Fibroblast of mammary gland (primary cell): ENCODE measurements around the gene IRAK3.

Experiments
- DNase-seq: peaks from one replicate; pipeline ENCODE4 v3.0.0-alpha.2; 2010; ENCODE audit warnings: low read depth
- H3K4me3 ChIP-seq: 2 replicates; pipeline ENCODE4 v1.5.1; 2011; ENCODE audit warnings: low read depth, mild to moderate bottlenecking, low read length, moderate library complexity; ENCODE audit not compliant: control insufficient read depth
- CTCF ChIP-seq: conservative IDR thresholded peaks from 2 replicates; pipeline ENCODE4 v1.5.1; 2011; ENCODE audit warnings: low read depth, low read length, inconsistent platforms; ENCODE audit not compliant: control insufficient read depth, insufficient read depth

Gene IRAK3

GRCh38 chr12:66279123-66279712 is 90.2 kb downstream of the IRAK3 start:
- DNase-seq = peak; percentile 29
- H3K4me3 ChIP-seq = no peak overlapping the region
- TF ChIP-seq CTCF = peak; percentile 80

DNA sequence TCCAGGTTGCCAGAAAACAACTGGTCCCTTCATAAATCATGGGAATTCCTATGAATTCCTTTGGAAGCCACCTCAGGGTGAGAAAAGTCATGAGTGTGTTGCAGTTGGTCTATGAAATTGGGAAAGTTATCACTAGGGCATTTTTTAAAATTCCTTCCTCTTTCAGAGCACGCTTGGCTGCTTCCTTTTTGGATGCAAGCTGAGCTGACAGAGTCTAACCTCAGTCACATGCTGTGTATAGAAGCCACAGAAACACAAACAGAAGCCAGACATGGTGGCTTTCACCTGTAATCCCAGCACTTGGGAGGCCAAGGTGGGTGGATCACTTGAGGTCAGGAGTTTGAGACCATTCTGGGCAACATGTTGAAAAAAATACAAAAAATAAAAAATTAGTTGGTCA is 91.5 kb downstream of the IRAK3 start:
- H3K4me3 ChIP-seq = no peak overlapping the region
- DNase-seq = no peak

GRCh38 chr12:66282244-66282643 is 93.2 kb downstream of the IRAK3 start:
- H3K4me3 ChIP-seq = no peak overlapping the region
- TF ChIP-seq CTCF = no peak
- DNase-seq = no peak

More for the DNA sequence above, 91.5 kb downstream of the IRAK3 start:
- TF ChIP-seq CTCF = no peak

GRCh38 chr12:66287275-66287674 is 98.3 kb downstream of the IRAK3 start:
- H3K4me3 ChIP-seq = no peak overlapping the region
- no peak for TF ChIP-seq CTCF
- no peak for DNase-seq

DNA sequence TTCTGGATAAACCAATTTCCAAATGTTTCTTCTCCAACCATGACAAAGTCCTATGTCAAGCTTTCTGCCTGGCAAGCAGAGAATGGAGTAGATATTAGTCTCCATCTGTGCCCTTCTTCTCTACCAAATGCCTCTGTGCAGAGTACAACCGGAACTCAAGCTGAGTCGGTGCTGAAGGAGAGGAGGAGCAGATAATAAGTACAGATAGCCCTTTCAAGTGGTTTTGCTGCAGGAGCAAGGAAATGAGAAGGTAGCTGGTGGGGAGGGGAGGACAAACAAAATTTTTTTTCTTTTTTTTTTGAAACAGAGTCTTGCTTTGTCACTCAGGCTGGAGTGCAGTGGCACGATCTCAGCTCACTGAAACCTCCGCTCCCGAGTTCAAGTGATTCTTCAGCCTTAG is 99.1 kb downstream of the IRAK3 start:
- TF ChIP-seq CTCF = no peak
- no peak overlapping the region for H3K4me3 ChIP-seq
- no peak for DNase-seq

- no peak for DNase-seq
- H3K4me3 ChIP-seq = no peak overlapping the region
- no peak for TF ChIP-seq CTCF
Measured at GRCh38 chr12:66289485-66289884, 100.5 kb downstream of the IRAK3 start.

DNA sequence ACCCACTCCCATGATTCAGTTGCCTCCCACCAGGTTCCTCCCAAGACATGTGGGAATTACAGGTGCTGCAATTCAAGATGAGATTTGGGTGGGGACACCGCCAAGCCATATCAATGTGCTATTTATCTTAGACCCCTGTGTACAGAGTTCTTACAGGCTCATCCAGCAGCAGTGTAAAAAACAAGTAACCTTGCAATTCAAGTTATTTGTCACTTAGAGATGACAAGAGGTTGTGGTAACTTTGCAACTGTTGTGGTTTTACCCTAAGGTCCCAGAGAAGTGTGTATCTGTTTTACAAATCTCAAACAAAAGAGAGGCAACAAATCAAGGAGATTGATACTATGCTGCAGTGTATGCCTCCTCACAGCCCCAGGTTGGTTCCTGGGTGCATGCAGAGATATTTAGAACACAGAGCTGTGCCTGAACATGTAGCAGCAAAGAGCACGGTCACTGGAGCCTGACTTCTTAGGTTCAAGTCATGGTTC is 101.7 kb downstream of the IRAK3 start:
- H3K4me3 ChIP-seq = no peak overlapping the region
- no peak for DNase-seq
- TF ChIP-seq CTCF = no peak
